Left renal cortex interstitium (tissue), 4 donors: ENCODE data around the gene TSSK1B. TPM values are rescaled to one million over a fixed set of nuclear protein-coding genes. Genes with fewer than 3 reads are reported as not detected.
"Not testable (repeated sequence)": the region's sequence is repeated elsewhere in the genome, so short reads cannot be mapped to it uniquely, and the experiment has no call there.

ENCODE experiments used
- DNase-seq, 4 donors: peaks; one replicate each; pipeline ENCODE4 v3.0.0-alpha.2; 2013; ENCODE audit warnings: low read depth in 4 of 4, low spot score in 2 of 4, missing footprints in 1 of 4
- polyA plus RNA-seq, 4 donors: library from polyadenylated mRNA; unstranded; fragments of 120-200 nt; gene quantifications; one replicate each; pipeline ENCODE4 v1.2.1, GENCODE V29; 2013; ENCODE audit not compliant: insufficient read length in 4 of 4

The TSSK1B gene
- polyA plus RNA-seq, 4 donors: 0.09 to 0.10 TPM; not detected in 2

DNA sequence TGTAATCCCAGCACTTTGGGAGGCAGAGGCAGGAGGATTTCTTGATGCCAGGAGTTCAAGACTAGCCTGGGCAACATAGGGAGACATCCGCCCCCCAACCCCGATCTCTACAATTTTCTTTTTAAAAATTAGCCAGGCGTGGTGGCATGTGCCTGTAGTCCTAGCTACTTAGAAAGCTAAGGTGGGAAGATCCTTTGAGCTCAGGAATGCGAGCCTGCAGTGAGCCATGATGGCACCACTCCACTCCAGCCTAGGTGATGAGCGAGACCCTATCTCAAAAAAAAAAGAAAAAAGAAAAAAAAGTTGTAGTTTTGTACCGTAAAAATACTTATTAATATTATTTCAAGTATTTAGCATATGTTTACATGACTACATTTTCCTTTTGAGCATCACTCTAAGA is 29.3 kb downstream of the TSSK1B start:
- DNase-seq: no peak

- DNase-seq: no peak
Measured at GRCh38 chr5:113404269-113404668, 30.5 kb downstream of the TSSK1B start.

- not testable (repeated sequence) for DNase-seq
Measured at GRCh38 chr5:113397986-113398385, 36.8 kb downstream of the TSSK1B start.

DNA sequence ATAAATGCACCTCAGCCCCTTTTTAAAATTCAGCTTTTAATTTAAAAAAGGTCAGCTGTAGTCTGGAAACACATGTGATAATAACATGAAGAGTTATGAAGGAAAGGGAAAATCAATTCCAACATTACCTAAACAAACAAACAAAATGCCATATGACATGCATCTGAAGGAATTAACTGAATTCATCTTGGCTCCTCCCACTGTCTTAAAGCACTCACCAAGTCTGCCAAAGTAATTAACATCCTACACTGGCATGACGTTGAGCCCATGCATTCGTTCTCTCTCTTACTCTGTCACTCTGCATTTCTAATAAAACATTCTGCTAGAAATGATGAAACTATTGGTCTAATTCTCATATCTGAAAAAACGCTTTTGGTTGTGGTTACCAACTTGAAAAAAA is 37.7 kb downstream of the TSSK1B start:
- DNase-seq: no peak

- DNase-seq: no peak
Measured at GRCh38 chr5:113394658-113395057, 40.1 kb downstream of the TSSK1B start.

GRCh38 chr5:113390224-113390623 is 44.6 kb downstream of the TSSK1B start:
- DNase-seq: no peak

- DNase-seq: no peak
Measured at GRCh38 chr5:113389116-113389515, 45.7 kb downstream of the TSSK1B start.

GRCh38 chr5:113387844-113388243 is 46.9 kb downstream of the TSSK1B start:
- no peak for DNase-seq

DNA sequence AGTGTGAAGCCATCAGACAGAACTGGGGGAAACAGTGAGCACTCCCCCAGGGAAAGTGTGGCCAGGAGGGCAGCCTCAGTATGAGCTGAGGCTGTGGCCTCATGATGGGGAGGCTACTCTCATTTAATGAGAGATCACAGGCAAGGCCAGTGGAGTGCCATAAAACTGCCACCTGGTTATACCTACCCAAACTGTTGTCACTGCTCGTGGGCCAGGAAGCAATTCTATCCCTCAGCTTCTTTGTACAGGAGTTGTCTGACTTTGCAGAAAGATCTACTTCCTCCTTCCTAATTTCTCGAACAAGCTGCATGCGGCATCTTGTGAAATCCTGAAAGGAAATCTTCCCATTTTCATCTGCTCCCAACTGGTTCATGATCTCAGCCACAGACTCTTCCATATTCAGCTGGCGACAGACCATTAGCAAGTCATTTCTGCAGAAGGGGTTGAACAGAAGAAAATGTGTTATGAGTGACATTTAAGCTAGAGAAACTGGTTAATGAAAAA is 50.0 kb downstream of the TSSK1B start:
- no peak for DNase-seq

- no peak for DNase-seq
Measured at GRCh38 chr5:113382731-113383130, 52.1 kb downstream of the TSSK1B start.

Other genes starting within 250 kb of the TSSK1B start
- 10 to 100 TPM; 27.6 to 33.3 (median 31.7) TPM for gene MCC, start 53.5 kb upstream of the TSSK1B start, polyA plus RNA-seq
- gene YTHDC2, start 78.7 kb upstream of the TSSK1B start, polyA plus RNA-seq: 10 to 100 TPM; 24.8 to 46.8 (median 32.8) TPM